Activated T-cell treated with anti-CD3 and anti-CD28 coated beads, Interleukin-2, amount 50 U/mL, for 24 hours (primary cell): ENCODE results near the gene CBX6.

ENCODE experiments used
- DNase-seq: peaks from one replicate; pipeline ENCODE4 v3.0.0-alpha.2; 2020
- H3K27ac Mint-ChIP-seq: 2 replicates; pipeline ENCODE4 v1.8.0; 2020; ENCODE audit warnings: mild to moderate bottlenecking, mixed read lengths
- H3K27me3 Mint-ChIP-seq: 2 replicates; pipeline ENCODE4 v1.8.0; 2020; ENCODE audit warnings: mixed read lengths
- H3K36me3 Mint-ChIP-seq: 2 replicates; pipeline ENCODE4 v1.8.0; 2020; ENCODE audit warnings: low read depth, mixed read lengths
- H3K4me1 Mint-ChIP-seq: 2 replicates; pipeline ENCODE4 v1.8.0; 2020; ENCODE audit warnings: low read depth, mixed read lengths
- H3K4me3 Mint-ChIP-seq: 2 replicates; pipeline ENCODE4 v1.8.0; 2020; ENCODE audit warnings: mild to moderate bottlenecking, moderate library complexity, mixed read lengths
- H3K9me3 Mint-ChIP-seq: 2 replicates; pipeline ENCODE4 v1.8.0; 2020; ENCODE audit warnings: mixed read lengths

Gene CBX6

DNA sequence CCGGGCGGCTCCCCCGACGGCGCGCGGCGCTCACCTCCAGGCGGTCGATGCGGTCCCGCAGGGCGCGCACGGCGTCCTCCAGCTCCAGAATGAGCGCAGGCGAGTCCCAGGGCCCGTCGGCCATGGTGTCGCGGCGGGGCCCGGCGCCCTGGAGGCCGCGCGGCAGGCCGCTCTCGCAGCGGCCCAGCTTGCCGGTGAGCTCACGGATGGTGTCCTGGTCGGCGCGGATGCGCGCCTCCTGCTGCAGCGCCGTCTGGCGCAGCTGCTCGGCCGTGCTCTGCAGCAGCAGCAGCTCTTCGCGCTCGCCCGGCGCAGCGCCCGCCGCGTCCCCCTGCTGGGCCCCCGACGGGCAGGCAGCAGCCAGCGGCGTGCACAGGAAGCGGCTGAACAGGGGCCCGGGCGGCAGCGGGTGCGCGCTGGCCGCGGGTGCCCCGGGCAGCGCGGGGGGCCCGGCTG is 28.8 kb downstream of the CBX6 start:
- DNase-seq = peak; percentile 77
- no peaks in the 10 kb centered on the region for H3K9me3 Mint-ChIP-seq
- peaks cover 24% of the 10 kb centered on the region for H3K27me3 Mint-ChIP-seq
- no peak overlapping the region for H3K27ac Mint-ChIP-seq
- peaks cover 23% of the 10 kb centered on the region for H3K4me1 Mint-ChIP-seq
- no peaks in the 10 kb centered on the region for H3K36me3 Mint-ChIP-seq
- no peak overlapping the region for H3K4me3 Mint-ChIP-seq

DNA sequence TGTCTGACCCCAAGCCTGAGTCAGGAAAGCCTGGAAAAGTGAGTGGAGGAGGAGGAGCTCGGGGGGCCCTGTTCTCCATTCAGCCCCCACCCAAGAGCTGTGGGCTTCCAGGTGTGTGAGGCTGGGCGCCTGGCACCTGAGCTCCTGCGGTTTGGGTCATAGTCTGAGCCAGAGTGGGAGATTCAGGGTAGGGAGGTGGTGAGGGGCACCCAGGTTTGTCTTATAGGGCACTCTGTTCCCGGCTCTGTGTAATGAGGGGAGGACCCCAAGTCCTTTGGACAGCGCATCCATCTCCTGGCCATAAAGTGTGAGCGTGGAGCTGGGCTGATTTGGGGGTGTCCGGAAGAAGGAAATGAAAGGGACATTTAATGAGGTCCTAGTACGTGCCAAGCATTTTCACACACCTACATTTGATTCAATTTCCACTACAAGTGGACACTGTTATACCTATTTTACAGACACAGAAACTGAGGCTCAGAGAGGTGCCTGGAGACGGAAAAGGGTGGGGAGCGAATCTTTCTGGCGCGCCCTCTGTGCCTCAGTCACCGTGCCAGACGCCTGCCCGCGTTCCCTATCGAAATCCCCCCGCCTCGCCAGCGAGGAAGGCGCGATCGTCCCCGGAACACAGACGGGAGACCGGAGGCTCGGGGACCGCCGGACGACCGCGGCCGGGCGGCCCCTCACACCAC is 29.4 kb downstream of the CBX6 start:
- H3K36me3 Mint-ChIP-seq = no peaks in the 10 kb centered on the region
- H3K27ac Mint-ChIP-seq = peak overlapping the region; percentile 22
- DNase-seq = no peak
- peaks cover 23% of the 10 kb centered on the region for H3K4me1 Mint-ChIP-seq
- peak overlapping the region; percentile 76 for H3K4me3 Mint-ChIP-seq
- no peaks in the 10 kb centered on the region for H3K9me3 Mint-ChIP-seq
- H3K27me3 Mint-ChIP-seq = peaks cover 24% of the 10 kb centered on the region

DNA sequence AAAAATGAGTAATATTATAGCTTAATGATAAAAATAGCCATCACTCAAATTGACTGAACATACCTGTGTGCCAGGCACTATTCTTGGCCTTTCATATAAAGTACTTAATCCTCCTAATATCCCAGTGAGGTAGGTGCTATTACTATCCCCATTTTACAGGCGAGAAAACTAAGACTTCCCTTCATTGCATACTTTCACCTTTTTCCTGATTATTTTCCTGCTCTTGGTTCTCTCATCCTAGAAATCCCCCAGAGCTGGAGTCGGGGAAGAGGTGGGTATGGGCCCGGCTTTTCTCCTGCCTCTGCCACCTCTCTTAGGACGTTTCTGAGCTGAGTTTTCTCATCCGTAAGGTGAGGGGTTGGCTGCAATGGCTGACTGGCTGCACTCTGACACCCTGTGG is 30.4 kb downstream of the CBX6 start:
- Mint-ChIP-seq H3K9me3 (no peaks in the 10 kb centered on the region), H3K4me3 (peak overlapping the region; percentile 76), H3K27me3 (peaks cover 24% of the 10 kb centered on the region), H3K27ac (no peak overlapping the region), H3K36me3 (no peaks in the 10 kb centered on the region), H3K4me1 (peaks cover 23% of the 10 kb centered on the region)
- no peak for DNase-seq

DNA sequence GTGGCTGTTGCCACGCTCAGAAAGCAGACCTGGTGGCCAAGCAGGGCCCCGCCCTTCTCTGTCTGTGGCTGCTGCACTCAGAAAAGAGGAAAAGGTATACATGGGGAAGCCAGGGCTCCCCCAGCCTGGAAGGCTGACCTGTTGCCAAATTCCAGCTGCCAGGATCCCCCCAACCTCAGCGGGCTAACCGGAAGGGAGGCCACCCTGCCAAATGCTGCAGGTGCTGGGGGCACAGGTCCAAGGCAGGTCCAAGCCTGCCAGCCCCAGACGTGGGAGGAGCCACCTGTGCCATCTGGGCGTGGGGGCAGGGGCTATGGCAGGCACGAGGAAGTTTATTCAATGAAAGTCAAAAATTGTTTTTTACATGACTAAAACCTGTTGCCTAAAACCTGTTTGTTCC is 30.8 kb downstream of the CBX6 start:
- Mint-ChIP-seq H3K4me3 (no peak overlapping the region), H3K4me1 (peaks cover 23% of the 10 kb centered on the region), H3K36me3 (no peaks in the 10 kb centered on the region), H3K9me3 (no peaks in the 10 kb centered on the region), H3K27ac (no peak overlapping the region), H3K27me3 (peaks cover 24% of the 10 kb centered on the region)
- DNase-seq = no peak

DNA sequence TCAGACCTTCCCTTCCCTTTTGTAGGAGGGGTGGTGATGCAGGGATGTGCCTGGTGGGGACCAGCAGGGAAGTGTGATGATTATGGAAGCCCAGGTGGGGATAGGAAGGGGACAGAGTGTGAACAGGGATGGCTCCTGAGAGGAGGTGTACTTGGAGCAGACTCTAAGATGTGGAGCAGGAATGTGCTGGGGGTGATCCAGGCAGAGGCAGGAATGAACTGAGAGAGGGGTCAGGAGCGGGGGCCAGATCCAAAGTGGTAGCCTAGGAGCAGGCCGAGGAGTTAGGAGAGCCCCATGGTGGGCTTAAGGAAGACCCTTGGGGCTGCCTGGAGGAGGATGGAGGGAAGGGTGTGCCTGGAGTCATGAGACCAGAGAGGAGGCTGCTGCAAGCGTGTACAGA is 31.9 kb downstream of the CBX6 start:
- peaks cover 20% of the 10 kb centered on the region for H3K27me3 Mint-ChIP-seq
- DNase-seq = no peak
- H3K4me1 Mint-ChIP-seq = peaks cover 23% of the 10 kb centered on the region
- no peak overlapping the region for H3K27ac Mint-ChIP-seq
- H3K9me3 Mint-ChIP-seq = no peaks in the 10 kb centered on the region
- H3K4me3 Mint-ChIP-seq = no peak overlapping the region
- no peaks in the 10 kb centered on the region for H3K36me3 Mint-ChIP-seq

DNA sequence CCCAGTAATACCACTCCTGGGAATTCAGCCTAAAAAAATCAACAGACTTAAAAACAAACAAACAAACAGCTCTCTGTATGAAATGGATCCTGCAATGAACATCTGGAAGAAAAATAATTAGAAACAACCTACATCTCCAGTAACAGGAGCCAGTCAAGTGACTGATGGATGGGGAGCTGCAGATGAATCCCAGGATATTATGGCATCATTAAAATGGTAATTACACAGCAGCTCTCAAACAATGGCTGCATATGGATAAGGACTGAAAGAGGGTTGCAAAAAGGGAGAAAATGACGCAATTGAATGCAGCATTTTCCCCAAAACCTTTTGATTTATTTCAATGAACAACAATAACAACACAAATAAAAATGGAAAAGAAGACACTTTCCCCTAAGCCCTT is 32.3 kb downstream of the CBX6 start:
- H3K9me3 Mint-ChIP-seq = no peaks in the 10 kb centered on the region
- no peak overlapping the region for H3K27ac Mint-ChIP-seq
- no peak overlapping the region for H3K4me3 Mint-ChIP-seq
- no peak for DNase-seq
- H3K36me3 Mint-ChIP-seq = no peaks in the 10 kb centered on the region
- H3K4me1 Mint-ChIP-seq = peaks cover 22% of the 10 kb centered on the region
- peaks cover 16% of the 10 kb centered on the region for H3K27me3 Mint-ChIP-seq

DNA sequence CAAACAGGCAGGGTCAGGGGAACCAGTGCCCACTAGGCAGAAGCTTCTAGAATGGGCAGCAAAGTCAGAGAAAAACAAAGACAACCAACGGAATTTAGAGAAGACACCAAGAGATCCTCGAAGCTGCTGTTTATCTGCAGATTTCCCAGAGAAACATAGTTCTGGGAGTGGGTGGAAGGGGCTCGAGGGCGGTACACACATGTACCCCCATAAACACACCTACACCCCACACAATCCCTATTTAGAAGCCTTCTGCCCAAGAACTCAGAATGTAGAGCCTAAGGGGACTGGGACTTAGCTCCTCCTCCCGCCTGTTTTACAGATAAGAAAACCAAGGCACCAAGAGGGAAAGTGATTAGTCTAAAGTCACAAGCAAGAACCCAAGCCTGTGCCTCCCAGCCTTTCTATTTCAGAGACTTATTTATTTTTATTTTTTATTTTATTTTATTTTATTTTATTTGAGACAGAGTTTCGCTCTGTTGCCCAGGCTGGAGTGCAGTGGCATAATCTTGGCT is 34.5 kb downstream of the CBX6 start:
- Mint-ChIP-seq H3K27me3 (peaks cover 7% of the 10 kb centered on the region), H3K4me3 (no peak overlapping the region)
- DNase-seq = no peak

DNA sequence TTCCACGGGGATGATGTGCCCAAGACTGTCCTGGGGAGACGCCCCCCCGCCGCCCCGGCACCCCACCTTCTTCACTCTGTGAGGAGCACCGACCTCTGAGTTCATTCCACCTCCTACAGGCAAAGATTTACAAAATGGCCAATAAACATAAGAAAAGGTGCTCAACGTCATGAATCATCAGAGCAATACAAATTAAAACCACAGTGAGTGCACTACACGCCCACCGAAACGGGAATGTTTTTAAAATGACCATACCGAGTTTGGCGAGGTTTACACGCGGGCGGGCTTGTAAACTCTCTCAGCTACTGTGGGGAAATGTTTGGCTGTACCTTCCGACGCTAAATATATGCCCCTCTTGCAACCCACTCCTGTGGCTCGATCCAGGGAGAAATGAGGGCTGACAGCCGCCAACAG is 36.1 kb downstream of the CBX6 start:
- no peaks in the 10 kb centered on the region for H3K27me3 Mint-ChIP-seq
- DNase-seq = no peak

More for the DNA sequence above, 34.5 kb downstream of the CBX6 start:
- Mint-ChIP-seq H3K4me1 (peaks cover 13% of the 10 kb centered on the region), H3K9me3 (no peaks in the 10 kb centered on the region), H3K27ac (no peak overlapping the region), H3K36me3 (no peaks in the 10 kb centered on the region)

DNA sequence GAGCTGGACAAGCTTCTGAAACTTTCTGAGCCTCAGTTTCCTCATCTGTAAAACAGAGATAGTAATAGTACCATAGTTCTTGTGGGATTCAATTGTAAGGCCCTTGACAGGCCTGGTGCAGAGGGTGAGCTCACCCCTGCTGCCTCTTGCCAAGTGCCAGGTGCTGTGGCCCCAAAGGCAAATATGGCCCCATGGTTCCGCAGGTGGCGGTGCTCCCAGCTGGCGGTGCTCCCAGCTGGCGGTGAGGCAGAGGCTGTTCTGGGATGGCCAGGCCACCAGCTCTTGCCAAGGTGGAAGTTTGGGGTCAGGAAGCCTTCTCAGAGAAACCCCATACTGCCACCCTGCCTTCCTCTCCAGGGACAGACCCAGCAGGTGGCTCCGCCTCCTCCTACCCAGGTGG is 37.0 kb downstream of the CBX6 start:
- Mint-ChIP-seq H3K27ac (no peak overlapping the region), H3K27me3 (no peaks in the 10 kb centered on the region), H3K9me3 (no peaks in the 10 kb centered on the region), H3K36me3 (no peaks in the 10 kb centered on the region), H3K4me1 (no peaks in the 10 kb centered on the region), H3K4me3 (no peak overlapping the region)
- DNase-seq = no peak

More for the DNA sequence above, 36.1 kb downstream of the CBX6 start:
- H3K36me3 Mint-ChIP-seq = no peaks in the 10 kb centered on the region
- no peak overlapping the region for H3K27ac Mint-ChIP-seq
- no peaks in the 10 kb centered on the region for H3K9me3 Mint-ChIP-seq
- peaks cover 4% of the 10 kb centered on the region for H3K4me1 Mint-ChIP-seq
- no peak overlapping the region for H3K4me3 Mint-ChIP-seq

DNA sequence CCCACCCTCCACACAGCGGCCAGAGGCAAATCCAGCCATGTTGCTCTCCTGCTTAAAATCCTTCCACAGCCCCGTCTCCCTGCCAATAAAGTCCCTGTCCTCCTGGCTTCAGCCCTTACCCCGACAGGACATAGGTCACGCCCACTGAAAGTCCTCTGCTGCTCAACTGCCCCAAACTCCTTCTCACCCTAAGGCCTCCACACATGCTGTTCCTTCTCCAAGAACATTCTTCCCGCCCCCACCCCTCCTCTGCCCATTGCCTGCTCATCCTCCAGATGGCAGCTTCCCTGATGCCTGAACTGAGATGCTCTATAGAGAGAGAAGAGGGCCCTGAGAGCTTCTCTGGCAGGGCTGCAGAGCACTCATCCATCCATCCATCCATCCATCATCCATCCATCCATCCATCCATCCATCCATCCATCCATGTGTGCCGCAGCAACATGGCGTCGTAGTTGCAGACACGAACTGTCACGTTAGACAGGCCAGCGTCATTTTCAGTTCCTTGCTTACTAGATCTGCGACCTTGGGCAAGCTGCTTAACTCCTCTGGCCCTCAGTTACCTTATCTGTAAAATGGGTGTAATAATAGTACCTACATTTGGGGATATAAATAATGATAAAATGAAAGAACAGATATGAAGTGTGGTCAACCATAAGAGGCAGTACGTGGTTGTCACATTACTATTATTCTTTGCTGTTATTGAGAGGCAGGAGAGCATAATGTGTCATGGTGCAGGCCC is 37.6 kb downstream of the CBX6 start:
- DNase-seq = no peak
- Mint-ChIP-seq H3K9me3 (no peaks in the 10 kb centered on the region), H3K27ac (no peak overlapping the region), H3K4me3 (no peak overlapping the region), H3K27me3 (no peaks in the 10 kb centered on the region), H3K4me1 (no peaks in the 10 kb centered on the region), H3K36me3 (no peaks in the 10 kb centered on the region)

DNA sequence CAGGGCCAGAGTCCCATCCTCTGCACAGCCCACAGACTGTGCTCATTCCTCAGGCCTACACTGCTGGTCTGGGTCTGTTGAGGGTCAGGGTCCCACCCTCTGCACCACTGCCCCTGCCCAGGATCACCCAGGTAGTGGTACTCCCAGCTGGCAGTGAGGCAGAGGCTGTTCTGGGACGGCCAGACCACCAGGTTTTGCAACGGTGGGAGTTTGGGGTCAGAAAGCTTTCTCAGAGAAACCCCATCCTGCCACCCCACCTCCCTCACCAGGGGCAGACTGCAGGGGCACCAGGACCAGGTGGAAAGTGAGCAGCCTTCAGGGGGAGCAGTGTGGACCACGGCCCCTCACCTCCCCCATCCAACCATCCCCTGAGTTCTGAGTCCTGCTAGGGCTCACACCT is 39.0 kb downstream of the CBX6 start:
- H3K27ac Mint-ChIP-seq = no peak overlapping the region
- H3K36me3 Mint-ChIP-seq = no peaks in the 10 kb centered on the region
- H3K4me1 Mint-ChIP-seq = no peaks in the 10 kb centered on the region
- no peak for DNase-seq
- H3K4me3 Mint-ChIP-seq = no peak overlapping the region
- H3K9me3 Mint-ChIP-seq = no peaks in the 10 kb centered on the region
- H3K27me3 Mint-ChIP-seq = no peaks in the 10 kb centered on the region

DNA sequence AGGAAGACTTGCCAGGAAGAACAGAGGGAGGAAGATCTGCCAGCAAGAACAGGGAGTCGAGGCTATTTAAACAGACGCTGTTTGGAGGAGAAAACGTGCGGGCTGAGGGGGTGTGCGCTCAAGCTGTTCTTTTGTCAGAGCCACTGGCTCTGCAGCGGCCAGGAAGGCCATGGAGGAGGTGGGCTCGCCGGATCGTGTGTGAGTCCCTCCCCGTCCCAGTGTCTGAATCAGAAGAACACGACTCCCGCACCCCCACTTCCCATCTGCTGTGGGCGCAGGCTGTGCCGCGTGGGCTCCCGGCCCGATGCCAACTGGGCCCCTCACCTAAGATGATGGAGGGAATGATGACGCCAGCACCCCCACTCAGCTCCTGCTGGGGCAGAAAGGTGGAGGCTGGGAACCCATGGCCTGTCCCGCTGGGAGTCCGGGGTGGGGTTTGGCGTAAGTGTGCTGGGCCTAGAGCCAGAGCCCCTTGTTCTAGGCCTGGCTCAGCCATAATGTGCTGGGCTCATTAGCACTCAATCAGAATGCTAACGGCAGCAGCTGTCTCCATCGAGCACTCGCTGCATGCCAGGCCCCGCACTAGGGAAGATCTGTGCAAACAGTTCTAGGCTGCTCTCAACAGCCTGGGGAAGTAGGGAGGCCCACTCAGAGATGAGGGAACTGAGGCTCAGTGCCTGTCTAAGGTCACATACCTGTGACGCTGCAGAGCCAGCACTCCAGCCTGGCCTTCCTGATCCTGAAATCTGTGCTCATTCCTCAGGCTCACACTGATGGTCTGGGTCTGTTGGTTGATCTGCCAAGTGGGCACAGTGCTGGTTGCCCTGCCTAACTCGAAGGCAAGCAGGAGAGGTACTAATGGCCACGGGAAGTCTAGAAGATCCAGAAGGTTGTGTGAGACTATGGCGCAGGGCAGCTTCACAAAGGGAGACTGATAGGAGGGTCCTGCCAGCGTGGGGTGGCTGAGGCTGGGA is 39.7 kb downstream of the CBX6 start:
- no peak overlapping the region for H3K27ac Mint-ChIP-seq
- H3K36me3 Mint-ChIP-seq = no peaks in the 10 kb centered on the region
- no peaks in the 10 kb centered on the region for H3K9me3 Mint-ChIP-seq
- H3K27me3 Mint-ChIP-seq = no peaks in the 10 kb centered on the region
- DNase-seq = no peak
- no peak overlapping the region for H3K4me3 Mint-ChIP-seq
- no peaks in the 10 kb centered on the region for H3K4me1 Mint-ChIP-seq

DNA sequence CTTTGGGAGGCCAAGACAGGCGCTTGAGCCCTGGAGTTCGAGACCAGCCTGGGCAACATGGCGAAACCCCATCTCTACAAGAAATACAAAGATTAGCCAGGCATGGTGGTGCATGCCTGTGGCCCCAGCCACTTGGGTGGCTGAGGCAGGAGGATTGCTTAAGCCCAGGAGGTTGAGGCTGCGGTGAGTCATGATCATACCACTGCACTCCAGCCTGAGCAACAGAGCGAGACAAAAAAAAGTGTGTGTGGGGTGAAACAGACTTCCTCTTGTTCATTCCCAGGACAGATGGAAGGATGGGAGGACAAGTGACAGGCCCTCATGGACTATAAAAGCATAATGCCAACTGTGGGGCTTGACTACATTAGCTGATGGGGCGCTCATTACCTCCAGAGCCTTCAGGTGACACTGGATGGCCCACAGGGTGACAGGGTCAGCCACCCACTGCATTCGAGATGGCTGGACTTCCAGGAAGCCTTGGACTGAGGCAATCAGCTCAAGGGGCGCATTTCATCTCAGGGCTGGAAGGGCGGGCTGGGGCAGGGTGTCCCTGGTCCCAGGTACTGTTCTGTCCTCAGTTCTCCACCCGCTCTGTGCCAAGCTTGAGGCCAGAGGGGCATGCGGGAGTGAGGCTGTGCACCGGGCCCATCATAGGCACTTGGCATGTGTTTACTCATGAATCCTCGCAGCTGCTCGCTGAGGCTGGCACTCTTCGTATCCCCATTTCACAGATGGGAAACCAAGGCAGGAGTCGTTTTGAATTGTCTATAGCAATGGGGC is 40.7 kb downstream of the CBX6 start:
- no peaks in the 10 kb centered on the region for H3K36me3 Mint-ChIP-seq
- no peaks in the 10 kb centered on the region for H3K9me3 Mint-ChIP-seq
- H3K27ac Mint-ChIP-seq = no peak overlapping the region
- no peaks in the 10 kb centered on the region for H3K4me1 Mint-ChIP-seq
- H3K4me3 Mint-ChIP-seq = no peak overlapping the region
- no peak for DNase-seq
- H3K27me3 Mint-ChIP-seq = no peaks in the 10 kb centered on the region

DNA sequence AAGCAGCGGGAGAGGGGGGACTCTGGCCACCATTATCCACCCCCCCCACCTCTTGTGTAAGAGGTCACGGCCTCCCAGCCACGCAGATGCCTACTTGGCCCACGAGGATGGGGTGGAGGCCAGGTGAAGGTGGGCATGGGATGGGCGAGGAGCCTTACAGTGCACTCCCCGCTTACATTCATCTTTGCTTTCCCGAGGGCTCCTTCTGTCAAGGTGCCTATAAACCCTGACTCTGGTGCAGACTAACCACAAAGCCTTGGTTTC is 41.2 kb downstream of the CBX6 start:
- Mint-ChIP-seq H3K27ac (no peak overlapping the region), H3K27me3 (no peaks in the 10 kb centered on the region), H3K4me1 (no peaks in the 10 kb centered on the region), H3K4me3 (no peak overlapping the region), H3K9me3 (no peaks in the 10 kb centered on the region), H3K36me3 (no peaks in the 10 kb centered on the region)
- no peak for DNase-seq
